Esophagus muscularis mucosa (tissue), 4 donors: ENCODE data around the gene CLTB.

ENCODE experiments used
- EP300 ChIP-seq: sonication (generic); formaldehyde crosslinking; IDR thresholded peaks from one replicate; pipeline ENCODE4 v1.6.1; 2017; ENCODE audit warnings: antibody characterized with exemption
- POLR2A ChIP-seq: fragments of 450-650 bp; IDR thresholded peaks from one replicate; pipeline ENCODE4 v1.6.1; 2017; ENCODE audit warnings: antibody characterized with exemption, moderate library complexity, mild to moderate bottlenecking, low read depth
- POLR2AphosphoS5 ChIP-seq, 2 donors: sonication (generic); formaldehyde crosslinking; IDR thresholded peaks; one replicate each; pipeline ENCODE4 v1.6.1; 2017; ENCODE audit warnings: antibody characterized with exemption in 2 of 2
- TF ChIP-seq, protein P1 (sequence below), 3 experiments: fragments of 200-600 bp in 2 of 3; fragments of 450-650 bp in 1 of 3; sonication (generic) in 2 of 3; IDR thresholded peaks; one replicate each; pipeline ENCODE4 v1.5.1; 2017 to 2019; ENCODE audit warnings: antibody characterized with exemption in 3 of 3, mild to moderate bottlenecking in 2 of 3, moderate library complexity in 1 of 3

GRCh38 chr5:176405656-176406435, 10.5 kb downstream of the CLTB start:
- TF ChIP-seq POLR2A (no peak), EP300 (no peak), POLR2AphosphoS5 (IDR thresholded peaks at IDR 0.05) (no peak)
- TF ChIP-seq, protein P1, sequence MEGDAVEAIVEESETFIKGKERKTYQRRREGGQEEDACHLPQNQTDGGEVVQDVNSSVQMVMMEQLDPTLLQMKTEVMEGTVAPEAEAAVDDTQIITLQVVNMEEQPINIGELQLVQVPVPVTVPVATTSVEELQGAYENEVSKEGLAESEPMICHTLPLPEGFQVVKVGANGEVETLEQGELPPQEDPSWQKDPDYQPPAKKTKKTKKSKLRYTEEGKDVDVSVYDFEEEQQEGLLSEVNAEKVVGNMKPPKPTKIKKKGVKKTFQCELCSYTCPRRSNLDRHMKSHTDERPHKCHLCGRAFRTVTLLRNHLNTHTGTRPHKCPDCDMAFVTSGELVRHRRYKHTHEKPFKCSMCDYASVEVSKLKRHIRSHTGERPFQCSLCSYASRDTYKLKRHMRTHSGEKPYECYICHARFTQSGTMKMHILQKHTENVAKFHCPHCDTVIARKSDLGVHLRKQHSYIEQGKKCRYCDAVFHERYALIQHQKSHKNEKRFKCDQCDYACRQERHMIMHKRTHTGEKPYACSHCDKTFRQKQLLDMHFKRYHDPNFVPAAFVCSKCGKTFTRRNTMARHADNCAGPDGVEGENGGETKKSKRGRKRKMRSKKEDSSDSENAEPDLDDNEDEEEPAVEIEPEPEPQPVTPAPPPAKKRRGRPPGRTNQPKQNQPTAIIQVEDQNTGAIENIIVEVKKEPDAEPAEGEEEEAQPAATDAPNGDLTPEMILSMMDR (IDR thresholded peaks at IDR 0.05): no peak
